HG02938 (cell line): ENCODE results near the gene CCR8.

ENCODE experiments used
- ATAC-seq: cut with Tn5 transposase; IDR thresholded peaks from one replicate; pipeline ENCODE4 v1.9.1; 2021; ENCODE audit warnings: mild to moderate bottlenecking, moderate library complexity; ENCODE audit not compliant: unreplicated experiment

CCR8 gene

GRCh38 chr3:39329493-39329892, at the start of gene CCR8:
TSS of gene CCR8 (plus strand) at chr3:39329709. CDS start at chr3:39332332, 2,623 bp downstream.
- no peak for ATAC-seq

DNA sequence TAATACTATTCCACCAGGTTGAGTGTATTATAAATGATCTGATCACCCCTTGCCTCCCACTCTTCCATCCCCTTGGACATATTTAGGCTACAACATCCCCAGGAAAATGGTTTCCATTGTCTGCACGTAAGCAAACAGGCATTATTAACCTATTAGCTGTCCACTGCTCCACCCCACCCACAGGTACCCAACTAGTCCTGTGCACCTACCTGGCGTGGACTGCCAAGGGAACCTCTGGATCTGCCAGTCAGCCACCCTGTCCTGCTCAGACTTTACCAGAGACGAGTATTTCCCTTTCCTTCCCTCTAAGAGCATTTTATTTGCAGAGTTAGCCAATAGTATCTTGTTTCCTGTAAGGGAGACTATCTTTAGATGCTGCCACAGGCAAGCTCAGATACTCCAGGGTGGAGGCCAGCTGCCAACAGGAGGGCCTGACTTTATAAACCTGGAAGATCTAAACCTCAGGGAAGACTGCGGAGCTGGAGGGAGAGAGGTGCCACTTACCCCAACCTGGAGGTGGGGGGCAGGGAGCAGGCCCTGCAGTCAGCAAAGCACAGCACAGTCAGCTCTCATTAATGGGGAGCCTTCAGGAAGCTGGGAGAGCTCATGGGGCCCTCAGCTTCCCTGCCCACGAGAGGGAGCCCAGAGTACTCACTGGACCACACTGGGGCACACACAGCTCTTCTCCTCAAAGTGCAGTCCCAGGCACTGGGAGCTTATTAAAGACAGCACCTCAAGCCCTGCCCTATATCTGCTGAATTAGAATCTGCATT, 49.6 kb upstream of the CCR8 start, which contains the start of gene CX3CR1:
Gene CX3CR1 (minus strand): TSS at position 292 of the 773 bp plus-strand sequence. CDS start 13,527 bp downstream, outside the sequence.
- ATAC-seq = no peak

DNA sequence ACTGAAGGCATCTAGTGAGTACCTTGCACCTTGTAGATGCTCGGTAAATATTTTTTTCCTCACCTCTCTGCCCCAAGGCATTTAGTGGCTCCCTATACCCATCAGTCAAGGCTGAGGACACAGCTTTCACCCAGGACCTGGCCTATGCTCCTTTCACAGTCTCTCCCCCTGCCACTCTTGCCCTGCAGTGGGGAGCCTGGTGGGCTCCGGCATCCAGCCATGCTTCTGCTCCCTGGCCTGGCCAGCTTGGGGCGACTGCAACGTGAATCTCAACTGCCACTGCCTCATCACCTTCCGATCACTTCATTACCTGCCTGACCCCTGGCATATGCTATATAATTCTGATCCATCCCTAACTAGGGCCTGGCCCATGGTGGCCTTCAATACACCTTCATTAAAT, 48.9 kb upstream of the CCR8 start:
- ATAC-seq = no peak

DNA sequence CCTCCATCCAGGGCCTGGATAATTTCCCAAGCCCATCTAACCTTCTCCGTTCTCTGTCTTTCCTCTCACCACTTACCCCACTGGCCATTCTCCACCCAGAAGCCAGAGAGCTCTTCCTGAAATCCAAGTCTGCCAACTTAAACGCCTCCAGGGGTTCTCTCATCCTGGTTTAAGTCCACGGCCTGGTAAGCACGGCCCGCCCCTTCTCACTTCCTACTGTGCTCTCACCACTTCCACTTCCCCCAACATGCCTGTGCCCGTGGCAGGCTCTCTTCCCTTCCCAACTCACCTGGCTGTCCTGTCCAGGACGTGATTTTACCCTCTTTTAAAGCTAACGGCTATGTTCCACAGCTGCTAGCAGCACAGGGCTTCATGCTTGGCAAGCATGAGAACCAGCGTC, 48.0 kb upstream of the CCR8 start:
- ATAC-seq = no peak

DNA sequence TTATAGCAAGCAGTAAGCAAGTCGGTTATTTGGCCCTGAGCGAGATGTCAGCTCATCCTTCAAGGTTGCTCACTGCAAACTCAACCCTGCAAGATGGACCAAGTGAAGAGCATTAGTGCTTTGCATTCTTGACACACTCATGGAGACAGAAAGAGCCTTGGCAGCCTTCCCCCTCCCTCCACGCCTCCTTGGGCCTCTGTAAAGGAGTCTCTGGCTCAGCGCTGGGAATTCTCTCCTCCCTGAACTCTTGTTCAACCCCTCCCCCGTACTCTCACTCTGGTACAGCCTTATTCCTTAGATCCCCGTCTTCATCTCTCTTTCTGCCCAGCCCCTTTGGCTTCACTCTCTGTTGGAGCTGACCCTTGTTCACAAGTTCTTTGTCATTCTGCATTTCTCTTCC, 47.5 kb upstream of the CCR8 start:
- no peak for ATAC-seq

DNA sequence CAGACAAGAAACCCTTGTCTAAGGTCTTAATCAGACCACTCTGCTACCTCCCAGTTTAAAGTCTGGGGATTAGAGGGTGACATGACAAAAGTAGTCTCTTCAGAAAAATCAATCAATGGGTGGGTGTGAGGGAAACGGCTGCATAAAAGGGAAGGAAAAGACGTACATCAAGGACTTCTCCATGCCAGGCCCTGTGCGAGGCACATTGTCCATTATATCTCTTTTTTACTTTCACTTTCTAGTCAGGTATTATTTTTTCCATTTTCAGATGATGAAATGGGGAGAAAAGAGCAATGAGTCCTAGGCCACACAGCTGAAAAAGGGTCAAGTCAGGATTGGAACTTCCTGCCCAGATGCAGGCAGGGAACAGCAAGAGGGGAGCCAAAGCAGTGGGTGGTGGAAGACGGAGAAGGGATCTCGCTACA, 45.0 kb upstream of the CCR8 start:
- ATAC-seq = no peak

- no peak for ATAC-seq
These were observed 44.2 kb upstream of the CCR8 start for GRCh38 chr3:39285332-39285731.

GRCh38 chr3:39286771-39287170, 42.7 kb upstream of the CCR8 start:
- ATAC-seq = no peak

DNA sequence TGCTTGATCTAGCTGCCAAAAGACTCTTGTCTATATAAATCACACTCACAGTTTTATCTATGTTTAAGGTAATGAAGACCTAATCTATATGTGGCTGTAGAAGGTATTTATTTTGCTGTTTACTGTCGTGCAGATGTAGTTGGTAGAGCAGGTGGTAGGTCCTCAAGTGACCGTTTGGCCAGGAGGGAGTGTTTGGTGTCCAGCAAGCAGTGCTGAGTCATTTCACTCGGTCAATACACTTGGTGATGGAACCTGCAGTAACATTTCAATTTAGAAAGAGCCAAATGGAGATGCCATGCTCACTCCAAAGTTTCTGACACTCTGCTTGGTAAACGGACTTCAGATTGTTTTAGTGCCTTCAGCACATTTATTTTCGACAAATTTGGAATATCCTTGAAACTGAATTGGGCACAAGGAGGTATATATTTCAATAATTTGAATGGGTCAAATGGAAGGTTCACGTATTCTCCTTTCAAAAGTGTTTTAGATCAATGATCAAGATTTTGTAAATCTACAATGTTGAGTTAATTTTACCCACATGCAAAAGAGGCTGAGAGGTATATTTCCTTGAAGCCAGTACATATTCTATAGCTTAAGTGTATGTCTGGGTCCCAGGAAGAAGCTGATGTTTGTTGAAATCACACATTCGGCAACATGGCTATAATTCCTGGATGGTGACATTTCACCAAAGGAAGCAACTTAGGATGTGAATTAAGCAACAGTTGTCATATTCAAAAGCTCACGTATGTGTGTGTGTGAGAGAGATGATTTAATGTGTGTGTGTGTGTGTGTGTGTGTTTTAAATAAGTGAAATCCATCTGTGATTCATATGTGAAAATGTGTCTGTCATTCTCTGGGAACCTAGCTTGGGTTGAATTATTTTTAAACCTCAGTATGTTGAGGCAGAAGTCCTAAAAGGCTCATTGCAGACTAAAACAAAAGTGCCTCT, 42.0 kb upstream of the CCR8 start:
- ATAC-seq = no peak

GRCh38 chr3:39288300-39288808, 41.2 kb upstream of the CCR8 start:
- peak; percentile 97 for ATAC-seq

GRCh38 chr3:39289107-39289506, 40.4 kb upstream of the CCR8 start:
- ATAC-seq = no peak

- ATAC-seq = no peak
These were observed 39.3 kb upstream of the CCR8 start for GRCh38 chr3:39290255-39290654.

GRCh38 chr3:39291903-39292329, 37.6 kb upstream of the CCR8 start:
- ATAC-seq = no peak

DNA sequence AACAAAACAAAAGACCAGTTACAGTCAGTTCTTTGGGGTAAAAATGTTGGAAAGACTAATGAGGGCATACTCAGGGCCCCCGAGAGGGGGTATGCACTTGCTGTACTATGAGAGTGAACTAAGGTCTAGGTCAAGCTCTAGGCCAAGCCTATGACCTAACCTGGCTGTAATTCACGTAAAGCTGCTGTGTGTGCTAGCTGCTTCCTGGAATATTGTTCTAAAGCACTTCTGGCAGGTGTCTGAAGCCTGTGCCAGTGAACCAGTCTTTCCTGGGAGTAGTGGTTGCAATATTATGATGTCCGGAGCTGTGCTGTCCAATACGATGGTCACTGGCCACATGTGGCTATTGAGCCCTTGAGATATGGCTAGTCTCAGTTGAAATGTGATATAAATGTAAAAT, 36.5 kb upstream of the CCR8 start:
- ATAC-seq = no peak

DNA sequence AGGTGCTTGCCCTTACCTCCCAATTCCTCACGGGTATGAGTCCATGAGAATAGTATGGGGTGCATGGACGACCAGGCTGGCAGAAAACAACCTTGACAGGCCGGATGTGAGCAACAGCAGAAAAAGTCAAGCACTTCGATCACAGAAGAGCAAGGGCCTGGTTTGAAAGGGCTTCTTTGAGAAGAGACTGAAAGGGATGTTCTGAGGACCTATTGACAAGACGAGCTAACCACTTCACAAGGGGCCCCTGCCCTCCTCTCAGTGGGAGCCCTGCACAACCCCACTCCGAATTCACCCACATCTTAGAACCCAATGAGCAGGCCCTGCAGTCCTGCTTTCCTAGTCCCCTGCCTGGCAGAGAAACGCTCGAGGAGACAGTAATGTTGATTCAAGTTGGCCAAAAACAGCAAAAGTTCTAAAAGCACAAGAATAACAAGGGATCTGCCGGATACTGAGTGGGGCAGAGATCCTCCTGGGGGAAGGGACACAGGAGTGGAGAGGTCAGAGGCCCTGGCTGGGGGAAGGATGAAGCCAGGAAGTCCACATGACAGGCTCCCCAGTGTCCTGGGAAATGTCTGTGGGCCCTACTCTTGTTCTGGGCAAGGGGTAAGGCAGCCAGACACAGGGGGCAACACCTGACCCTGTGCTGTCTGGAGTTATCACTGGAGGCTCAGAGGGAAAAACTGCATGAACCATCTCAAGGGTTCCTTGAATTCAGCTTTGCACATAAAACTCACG, 34.9 kb upstream of the CCR8 start:
- ATAC-seq = no peak

- peak; percentile 92 for ATAC-seq
These were observed 34.2 kb upstream of the CCR8 start for GRCh38 chr3:39295184-39295775.

GRCh38 chr3:39296197-39297077, 33.1 kb upstream of the CCR8 start:
- ATAC-seq = no peak

- no peak for ATAC-seq
These were observed 30.2 kb upstream of the CCR8 start for GRCh38 chr3:39299279-39299678.

DNA sequence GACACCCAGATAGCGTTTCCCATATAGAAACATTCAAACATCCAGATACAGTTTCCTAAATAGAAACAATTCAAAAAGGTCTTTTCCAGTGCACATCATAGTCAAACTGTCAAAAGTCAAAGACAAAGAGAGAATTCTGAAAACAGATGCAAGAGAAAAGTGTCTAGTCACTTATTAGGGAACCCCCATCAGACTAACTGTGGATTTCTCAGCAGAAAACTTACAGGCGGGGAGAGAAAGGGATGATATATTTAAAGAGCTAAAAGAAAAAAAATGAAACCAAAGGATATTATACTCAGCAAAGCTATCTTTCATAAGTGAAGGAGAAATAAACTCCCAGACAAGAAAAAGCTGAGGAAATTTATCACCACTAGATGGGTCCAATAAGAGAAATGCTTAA, 27.3 kb upstream of the CCR8 start:
- ATAC-seq = no peak
